KG1 (cell line): ENCODE measurements around the gene EHMT2.
A peak's percentile ranks its signal among the peaks of the same experiment; 100 is the strongest.
"Not testable (repeated sequence)": the region's sequence is repeated elsewhere in the genome, so short reads cannot be mapped to it uniquely, and the experiment has no call there.

ENCODE experiments used
- DNase-seq: peaks from one replicate; lab custom pipeline; 2025; lab: John Stamatoyannopoulos, UW

Gene EHMT2

DNA sequence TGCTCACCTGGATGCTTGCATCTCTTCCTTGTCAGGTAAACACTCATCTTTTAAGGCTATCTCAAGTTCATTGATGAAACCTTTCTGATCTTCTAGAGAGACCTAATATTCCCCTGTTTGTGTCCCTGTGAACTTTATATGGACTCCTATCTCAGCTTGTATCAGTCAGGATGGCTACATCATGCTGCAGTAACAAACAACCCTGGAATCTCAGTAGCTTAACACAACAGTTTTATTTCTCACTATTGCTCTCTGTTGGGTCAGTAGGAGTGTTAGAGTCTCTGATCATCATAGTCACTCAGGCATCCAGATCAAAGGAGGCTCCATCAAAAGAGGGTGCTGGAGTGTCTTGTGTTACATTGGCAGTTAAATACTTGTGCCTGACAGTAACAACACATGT is 17.9 kb upstream of the EHMT2 start:
- no peak for DNase-seq

- no peak for DNase-seq
Measured at GRCh38 chr6:31911826-31912585, 14.5 kb upstream of the EHMT2 start.

DNA sequence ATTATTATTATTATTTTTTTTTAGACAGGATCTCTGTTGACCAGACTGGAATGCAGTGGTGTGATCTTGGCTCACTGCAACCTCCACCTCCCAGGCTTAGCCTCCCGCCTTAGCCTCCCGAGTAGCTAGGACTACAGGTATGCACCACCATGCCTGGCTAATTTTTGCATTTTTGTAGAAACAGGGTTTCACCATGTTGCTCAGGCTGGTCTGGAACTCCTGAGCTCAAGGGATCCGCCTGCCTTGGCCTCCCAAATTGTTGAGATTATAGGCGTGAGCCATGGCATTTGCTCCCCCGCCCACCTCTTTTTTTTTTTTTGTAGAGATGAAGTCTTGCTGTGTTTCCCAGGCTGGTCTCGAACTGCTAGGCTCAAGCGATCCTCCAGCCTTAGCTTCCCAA is 11.8 kb upstream of the EHMT2 start:
- DNase-seq: not testable (repeated sequence)

DNA sequence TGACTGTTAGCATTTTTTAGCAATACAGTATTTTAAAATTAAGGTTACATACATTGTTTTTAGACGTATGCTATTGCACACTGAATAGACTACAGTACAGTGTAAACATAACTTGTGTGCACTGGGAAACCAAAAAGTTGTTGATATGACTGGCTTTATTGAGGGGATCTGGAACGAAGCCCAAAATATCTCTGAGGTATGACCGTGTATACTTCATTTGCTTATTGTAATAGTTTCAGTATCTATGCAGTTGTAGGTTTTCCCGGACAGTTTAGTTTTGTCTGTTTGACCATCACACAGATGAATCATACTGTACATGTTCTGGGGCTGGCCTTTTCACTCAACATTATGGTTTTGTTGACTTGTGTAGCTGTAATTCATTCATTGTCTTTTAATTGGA is 11.3 kb upstream of the EHMT2 start:
- no peak for DNase-seq

GRCh38 chr6:31908255-31908654 is 10.8 kb upstream of the EHMT2 start:
- not testable (repeated sequence) for DNase-seq

- peak; percentile 30 for DNase-seq
Measured at GRCh38 chr6:31907158-31907813, 9.8 kb upstream of the EHMT2 start.

DNA sequence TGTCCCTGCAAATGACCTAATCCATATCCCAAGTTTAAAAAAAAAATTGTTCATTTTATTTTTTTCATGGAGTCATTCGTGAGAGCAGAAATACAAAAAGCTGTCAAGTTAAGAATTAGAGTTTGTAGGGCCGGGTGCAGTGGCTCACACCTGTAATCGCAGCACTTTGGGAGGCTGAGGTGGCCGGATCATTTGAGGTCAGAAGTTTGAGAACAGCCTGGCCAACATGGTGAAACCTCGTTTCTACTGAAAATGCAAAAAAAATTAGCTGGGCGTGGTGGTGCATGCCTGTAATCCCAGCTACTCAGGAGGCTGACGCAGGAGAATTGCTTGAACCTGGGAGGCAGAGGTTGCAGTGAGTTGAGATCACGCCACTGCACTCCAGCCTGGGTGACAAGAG is 9.2 kb upstream of the EHMT2 start:
- DNase-seq: not testable (repeated sequence)

DNA sequence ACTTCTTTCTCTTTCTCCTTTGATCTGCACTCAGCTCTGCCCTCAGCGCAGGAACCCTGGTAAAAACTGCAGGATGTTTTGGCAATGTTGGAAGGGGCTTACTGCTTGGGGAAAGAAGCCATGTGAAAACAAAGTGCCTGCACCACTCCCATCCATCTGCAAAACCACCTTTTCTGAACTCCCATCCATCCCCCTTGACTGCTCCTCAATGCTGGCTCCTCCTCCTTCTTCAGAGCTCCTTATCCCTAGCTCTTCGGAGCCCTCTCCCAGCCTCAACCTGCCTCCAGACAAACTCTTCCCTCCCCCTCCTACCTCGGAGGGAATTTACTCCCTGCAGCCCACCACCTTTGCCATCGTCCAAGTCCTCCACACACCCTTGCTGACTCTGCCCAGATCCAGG is 8.6 kb upstream of the EHMT2 start:
- DNase-seq: no peak

- no peak for DNase-seq
Measured at GRCh38 chr6:31905041-31905440, 7.5 kb upstream of the EHMT2 start.

GRCh38 chr6:31903957-31904356 is 6.5 kb upstream of the EHMT2 start:
- no peak for DNase-seq

DNA sequence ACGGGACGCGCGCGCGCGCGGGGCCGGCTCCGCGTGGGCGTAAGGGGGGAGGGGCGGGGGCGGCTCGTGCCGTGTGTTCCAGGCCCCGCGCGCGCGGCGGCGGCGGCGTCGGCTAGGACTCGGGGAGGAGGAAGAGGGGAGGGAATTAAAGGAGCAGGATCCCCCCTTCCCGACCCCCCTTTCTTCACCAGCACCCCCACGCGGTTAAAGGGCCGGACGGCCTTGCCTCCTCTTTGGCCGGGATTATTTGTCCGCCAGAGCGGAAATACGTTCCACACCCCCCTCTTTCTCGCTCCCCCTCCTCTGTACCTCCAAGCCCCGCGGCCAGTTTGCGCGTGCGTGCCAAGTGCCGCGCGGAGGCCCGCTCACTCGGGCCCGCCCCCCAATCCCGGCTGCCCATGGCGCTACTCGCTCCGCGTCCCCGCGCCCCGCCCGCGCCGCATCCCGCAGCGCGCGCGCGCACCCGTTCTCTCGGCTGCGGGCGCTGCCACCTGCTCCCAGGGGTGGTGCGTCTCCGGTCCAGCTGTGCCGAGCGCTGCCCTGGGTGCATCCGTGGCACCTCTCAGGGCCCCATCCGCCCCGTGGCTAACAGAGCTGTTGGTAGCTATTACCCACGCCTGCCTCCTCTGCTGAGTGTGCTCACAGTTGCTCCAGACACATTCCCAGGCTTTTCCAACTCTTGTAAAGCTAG is 4.6 kb upstream of the EHMT2 start, which contains the start of gene ZBTB12:
Gene ZBTB12 (minus strand): TSS at position 134 of the 691 bp plus-strand sequence. CDS start 781 bp downstream, outside the sequence.
- DNase-seq: peak; percentile 81

GRCh38 chr6:31901415-31901952 is 4.0 kb upstream of the EHMT2 start:
- no peak for DNase-seq

GRCh38 chr6:31900917-31901414 is 3.5 kb upstream of the EHMT2 start:
- DNase-seq: no peak

- no peak for DNase-seq
Measured at GRCh38 chr6:31899882-31900722, 2.6 kb upstream of the EHMT2 start.

- DNase-seq: no peak
Measured at GRCh38 chr6:31899215-31899614, 1.7 kb upstream of the EHMT2 start.

GRCh38 chr6:31898383-31899011 is 999 bp upstream of the EHMT2 start:
- DNase-seq: no peak

- DNase-seq: no peak
Measured at GRCh38 chr6:31896856-31897611, 464 bp downstream of the EHMT2 start.

DNA sequence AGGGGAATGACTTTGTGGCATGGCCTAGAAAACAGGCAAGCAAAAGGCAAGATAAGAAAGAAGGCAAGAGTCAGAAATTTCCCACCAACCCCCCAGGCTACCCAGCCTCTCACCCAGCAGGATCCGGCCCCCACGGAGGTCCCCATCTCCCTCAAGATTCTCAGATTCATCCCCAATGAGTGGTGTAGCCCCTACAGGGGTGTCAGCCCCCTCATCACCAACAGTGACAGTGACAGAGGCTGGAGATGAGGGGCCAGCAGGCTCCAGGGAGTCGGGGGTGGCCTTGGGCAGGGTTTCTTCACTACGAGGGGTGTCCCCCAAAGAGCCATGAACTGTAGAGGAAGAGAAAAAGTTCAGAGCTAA is 1.0 kb downstream of the EHMT2 start:
- no peak for DNase-seq

DNA sequence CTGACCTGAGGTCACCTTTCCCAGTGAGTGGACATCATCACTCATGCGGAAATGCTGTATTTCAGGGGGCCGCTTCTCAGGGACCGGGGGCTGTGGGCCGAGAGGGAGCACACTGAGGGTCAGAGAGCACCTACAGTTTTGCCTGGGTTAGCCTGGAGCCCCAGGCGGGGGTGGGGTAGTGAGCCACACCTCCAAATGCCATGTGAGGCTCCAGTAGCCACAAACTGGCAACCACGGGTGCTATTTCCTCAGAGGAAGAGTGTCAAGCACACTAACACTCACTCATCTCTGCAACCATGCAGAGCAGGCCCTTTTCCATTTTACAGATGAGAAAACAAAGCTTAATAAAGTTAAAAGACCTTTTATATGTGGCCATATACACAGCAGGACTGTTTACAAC is 4.7 kb downstream of the EHMT2 start:
- no peak for DNase-seq

- DNase-seq: no peak
Measured at GRCh38 chr6:31889331-31889972, 8.0 kb downstream of the EHMT2 start.
